Progenitor cell of endocrine pancreas (in vitro differentiated cells): ENCODE results near the gene PTOV1. TPM values are rescaled to one million over a fixed set of nuclear protein-coding genes. Genes with fewer than 3 reads are reported as not detected.

Source experiments
- DNase-seq: peaks from one replicate; pipeline ENCODE4 v3.0.0; 2021; ENCODE audit warnings: low spot score; ENCODE audit not compliant: unreplicated experiment
- H3K27ac Mint-ChIP-seq: 2 replicates; pipeline ENCODE4 v1.8.0; 2021; ENCODE audit warnings: mild to moderate bottlenecking, moderate library complexity, mixed read lengths
- H3K27me3 Mint-ChIP-seq: 2 replicates; pipeline ENCODE4 v1.8.0; 2021; ENCODE audit warnings: mixed read lengths
- H3K36me3 Mint-ChIP-seq: 2 replicates; pipeline ENCODE4 v1.8.0; 2022; ENCODE audit warnings: mixed read lengths; ENCODE audit not compliant: insufficient read depth
- H3K4me1 Mint-ChIP-seq: 2 replicates; pipeline ENCODE4 v1.8.0; 2021; ENCODE audit warnings: low read depth, mixed read lengths
- H3K4me3 Mint-ChIP-seq: 2 replicates; pipeline ENCODE4 v1.8.0; 2021; ENCODE audit warnings: low read depth, mild to moderate bottlenecking, moderate library complexity, mixed read lengths
- H3K9me3 Mint-ChIP-seq: 2 replicates; pipeline ENCODE4 v1.8.0; 2021; ENCODE audit warnings: low read depth, mixed read lengths
- total RNA-seq: library from RNA; stranded (reverse); gene quantifications from 2 replicates; pipeline ENCODE4 v1.2.1, GENCODE V29; 2021
- TF ChIP-seq, protein P1 (sequence below): fragments of 200-600 bp; sonication (generic); IDR thresholded peaks from one replicate; pipeline ENCODE4 v1.5.0; 2021; ENCODE audit warnings: antibody characterized with exemption, mild to moderate bottlenecking; ENCODE audit not compliant: unreplicated experiment

Gene PTOV1
- total RNA-seq, 1 donor from 2014 or later = 564 TPM

DNA sequence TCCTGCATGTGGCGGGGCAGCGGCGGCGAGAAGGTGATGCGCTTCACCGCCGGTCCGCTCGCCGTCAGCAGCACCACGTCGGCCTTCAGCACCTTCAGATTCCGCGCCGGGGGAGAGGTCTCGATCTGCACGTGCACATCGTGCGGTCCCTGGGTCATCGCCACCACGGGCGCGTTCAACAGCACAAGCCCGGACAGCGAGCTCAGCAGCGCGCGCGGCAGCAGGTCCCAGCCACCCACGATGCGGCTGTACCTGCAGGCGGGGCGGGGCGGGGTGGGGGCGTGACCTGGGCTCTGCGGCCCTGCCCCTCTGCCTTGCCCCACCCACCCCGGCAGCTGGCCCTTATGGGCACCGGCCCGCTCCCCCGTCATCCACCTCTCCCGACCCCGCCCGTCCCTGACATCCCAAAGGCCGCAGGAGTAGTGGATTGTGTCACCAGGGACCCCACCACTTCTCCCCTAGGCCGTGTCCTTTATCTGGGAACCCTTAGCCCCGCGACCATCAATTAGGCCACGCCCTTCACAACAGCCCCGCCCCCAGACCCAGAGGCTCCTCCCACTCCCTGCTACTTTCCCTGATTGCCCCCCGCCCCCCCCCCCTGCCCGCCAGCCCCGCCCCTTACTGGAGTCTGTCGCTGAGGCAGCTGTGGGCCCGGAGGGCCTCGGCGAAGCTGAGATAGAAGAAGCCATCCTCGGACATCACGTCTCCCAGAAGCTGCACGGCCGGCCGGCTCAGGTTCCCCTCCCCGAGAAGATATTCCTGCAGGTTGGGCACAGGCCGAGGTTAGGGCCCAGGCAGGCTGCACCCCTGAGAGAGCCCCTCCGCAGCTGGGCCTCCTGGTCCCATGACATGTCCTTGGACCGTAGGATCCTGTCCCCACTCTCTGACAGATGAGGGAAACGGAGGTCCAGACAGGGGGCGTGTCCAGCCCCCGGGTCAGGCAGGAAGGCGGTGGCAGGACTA, 39.7 kb downstream of the PTOV1 start:
- Mint-ChIP-seq H3K36me3 (peaks cover 7% of the 10 kb centered on the region), H3K4me3 (no peak overlapping the region), H3K4me1 (peaks cover 1% of the 10 kb centered on the region), H3K27me3 (peaks cover 31% of the 10 kb centered on the region), H3K9me3 (no peaks in the 10 kb centered on the region), H3K27ac (no peak overlapping the region)
- TF ChIP-seq, protein P1, sequence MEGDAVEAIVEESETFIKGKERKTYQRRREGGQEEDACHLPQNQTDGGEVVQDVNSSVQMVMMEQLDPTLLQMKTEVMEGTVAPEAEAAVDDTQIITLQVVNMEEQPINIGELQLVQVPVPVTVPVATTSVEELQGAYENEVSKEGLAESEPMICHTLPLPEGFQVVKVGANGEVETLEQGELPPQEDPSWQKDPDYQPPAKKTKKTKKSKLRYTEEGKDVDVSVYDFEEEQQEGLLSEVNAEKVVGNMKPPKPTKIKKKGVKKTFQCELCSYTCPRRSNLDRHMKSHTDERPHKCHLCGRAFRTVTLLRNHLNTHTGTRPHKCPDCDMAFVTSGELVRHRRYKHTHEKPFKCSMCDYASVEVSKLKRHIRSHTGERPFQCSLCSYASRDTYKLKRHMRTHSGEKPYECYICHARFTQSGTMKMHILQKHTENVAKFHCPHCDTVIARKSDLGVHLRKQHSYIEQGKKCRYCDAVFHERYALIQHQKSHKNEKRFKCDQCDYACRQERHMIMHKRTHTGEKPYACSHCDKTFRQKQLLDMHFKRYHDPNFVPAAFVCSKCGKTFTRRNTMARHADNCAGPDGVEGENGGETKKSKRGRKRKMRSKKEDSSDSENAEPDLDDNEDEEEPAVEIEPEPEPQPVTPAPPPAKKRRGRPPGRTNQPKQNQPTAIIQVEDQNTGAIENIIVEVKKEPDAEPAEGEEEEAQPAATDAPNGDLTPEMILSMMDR = peak; percentile 5
- no peak for DNase-seq

GRCh38 chr19:49891393-49891792, 40.4 kb downstream of the PTOV1 start:
- Mint-ChIP-seq H3K4me1 (peaks cover 1% of the 10 kb centered on the region), H3K9me3 (no peaks in the 10 kb centered on the region), H3K4me3 (no peak overlapping the region), H3K36me3 (peaks cover 4% of the 10 kb centered on the region), H3K27me3 (peaks cover 34% of the 10 kb centered on the region), H3K27ac (no peak overlapping the region)
- no peak for DNase-seq
- TF ChIP-seq, protein P1 = no peak

DNA sequence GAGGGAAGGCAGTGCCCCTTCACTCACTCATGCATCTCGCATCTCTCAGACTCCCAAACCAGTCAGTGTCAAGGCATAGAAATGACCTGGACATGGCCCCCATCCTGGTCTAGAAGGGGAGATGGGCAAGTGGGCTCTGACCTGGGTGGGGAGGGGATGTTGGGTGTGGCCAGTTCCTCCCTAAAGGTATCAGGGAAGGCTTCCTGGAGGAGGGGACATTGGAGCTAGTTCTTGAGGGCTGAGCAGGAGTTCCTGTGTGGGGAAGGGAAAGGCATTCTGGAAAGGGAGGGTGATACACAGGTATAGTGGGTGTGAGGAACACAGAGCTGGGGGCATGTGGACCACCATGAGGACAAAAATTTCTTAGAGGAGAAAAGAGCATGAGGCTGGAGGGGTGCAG, 41.8 kb downstream of the PTOV1 start:
- no peak for DNase-seq
- H3K4me3 Mint-ChIP-seq = no peak overlapping the region
- H3K9me3 Mint-ChIP-seq = no peaks in the 10 kb centered on the region
- H3K36me3 Mint-ChIP-seq = peaks cover 3% of the 10 kb centered on the region
- H3K4me1 Mint-ChIP-seq = peaks cover 1% of the 10 kb centered on the region
- peaks cover 47% of the 10 kb centered on the region for H3K27me3 Mint-ChIP-seq
- TF ChIP-seq, protein P1 = no peak
- no peak overlapping the region for H3K27ac Mint-ChIP-seq

- Mint-ChIP-seq H3K9me3 (no peaks in the 10 kb centered on the region), H3K27ac (no peak overlapping the region), H3K4me3 (no peak overlapping the region), H3K27me3 (peaks cover 48% of the 10 kb centered on the region), H3K4me1 (peaks cover 1% of the 10 kb centered on the region), H3K36me3 (no peaks in the 10 kb centered on the region)
- TF ChIP-seq, protein P1 = no peak
- DNase-seq = no peak
These were observed 43.2 kb downstream of the PTOV1 start for GRCh38 chr19:49894011-49894664.

DNA sequence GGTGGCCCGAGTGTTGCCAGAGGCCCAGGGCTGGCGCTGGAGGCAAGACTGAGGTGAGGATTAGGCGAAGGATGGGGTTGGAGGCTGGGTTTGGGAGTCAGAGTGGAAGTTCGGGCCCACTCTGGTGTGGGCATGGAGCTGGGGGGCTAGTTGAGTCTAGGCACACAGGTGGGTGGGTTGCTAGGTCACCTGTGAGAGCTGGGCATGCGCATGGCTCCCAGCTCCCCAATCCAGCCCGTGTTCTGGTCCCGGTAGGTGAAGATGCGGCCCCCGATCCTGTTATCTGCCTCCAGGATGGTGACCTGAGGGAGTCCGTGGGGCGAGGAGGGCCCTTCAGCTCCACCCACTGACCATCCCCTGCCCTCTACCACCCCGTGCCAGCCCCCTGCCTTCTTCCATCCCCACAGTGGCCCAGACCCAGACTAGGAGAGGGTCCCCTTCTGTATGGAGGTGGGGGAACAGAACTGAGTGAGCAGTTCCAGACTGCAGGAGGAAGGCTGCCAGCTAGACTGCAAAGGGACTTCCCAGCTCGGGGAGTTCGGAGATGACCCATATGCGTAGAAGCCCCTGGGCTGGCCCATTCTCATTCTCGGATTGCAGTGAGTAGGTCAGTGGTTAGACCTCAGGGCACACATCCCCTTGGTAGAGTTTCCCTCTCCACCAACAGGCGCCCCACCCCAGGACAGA, 44.1 kb downstream of the PTOV1 start:
- Mint-ChIP-seq H3K9me3 (no peaks in the 10 kb centered on the region), H3K27ac (no peak overlapping the region), H3K36me3 (no peaks in the 10 kb centered on the region), H3K4me3 (no peak overlapping the region), H3K4me1 (peaks cover 1% of the 10 kb centered on the region), H3K27me3 (peaks cover 45% of the 10 kb centered on the region)
- TF ChIP-seq, protein P1 = no peak
- no peak for DNase-seq
